Suprapubic skin (tissue), 4 donors: ENCODE data around the gene UBXN10. TPM values are rescaled to one million over a fixed set of nuclear protein-coding genes. Genes with fewer than 3 reads are reported as not detected.

Experiments used
- DNase-seq, 2 donors: peaks; one replicate each; pipeline ENCODE4 v3.0.0-alpha.2; 2019; ENCODE audit warnings: low spot score in 2 of 2
- H3K27ac ChIP-seq: fragments of 200-600 bp; sonication (generic); one replicate; pipeline ENCODE4 v1.5.1; 2019
- H3K27me3 ChIP-seq: fragments of 200-600 bp; sonication (generic); one replicate; pipeline ENCODE4 v1.5.1; 2019
- H3K36me3 ChIP-seq: fragments of 200-600 bp; sonication (generic); one replicate; pipeline ENCODE4 v1.5.1; 2019
- H3K4me1 ChIP-seq: fragments of 200-600 bp; sonication (generic); one replicate; pipeline ENCODE4 v1.5.1; 2019
- H3K4me3 ChIP-seq: fragments of 200-600 bp; sonication (generic); one replicate; pipeline ENCODE4 v1.5.1; 2019; ENCODE audit warnings: mild to moderate bottlenecking
- H3K9me3 ChIP-seq: fragments of 200-600 bp; sonication (generic); one replicate; pipeline ENCODE4 v1.5.1; 2019
- EP300 ChIP-seq: sonication (generic); formaldehyde crosslinking; IDR thresholded peaks from one replicate; pipeline ENCODE4 v1.6.1; 2017; ENCODE audit warnings: antibody characterized with exemption
- POLR2A ChIP-seq, 2 donors: fragments of 450-650 bp; IDR thresholded peaks; one replicate each; pipeline ENCODE4 v1.6.1; 2017; ENCODE audit warnings: antibody characterized with exemption in 2 of 2, mild to moderate bottlenecking in 2 of 2, moderate library complexity in 2 of 2
- POLR2AphosphoS5 ChIP-seq, 3 donors: sonication (generic); formaldehyde crosslinking; IDR thresholded peaks; one replicate each; pipeline ENCODE4 v1.6.1; 2017; ENCODE audit warnings: antibody characterized with exemption in 3 of 3
- WGBS: methylation state at CpG from one replicate; pipeline ENCODE4 v1.1.5; 2018; 5-methylcytosine and 5-hydroxymethylcytosine counted together
- total RNA-seq, 4 donors: library from RNA; depleted of rRNA; stranded (reverse); fragments of >200 nt; gene quantifications; one replicate each; pipeline ENCODE4 v1.1.0, GENCODE V29; 2016
- TF ChIP-seq, protein P1 (sequence below), 2 donors: fragments of 200-600 bp in 1 of 2; fragments of 450-650 bp in 1 of 2; sonication (generic) in 1 of 2; IDR thresholded peaks; one replicate each; pipeline ENCODE4 v1.5.1; 2016 to 2019; ENCODE audit warnings: antibody characterized with exemption in 2 of 2, mild to moderate bottlenecking in 1 of 2, moderate library complexity in 1 of 2

Gene UBXN10
- total RNA-seq, 4 donors from 2014 or later, result 0.48 to 1.0 (median 0.68) TPM

DNA sequence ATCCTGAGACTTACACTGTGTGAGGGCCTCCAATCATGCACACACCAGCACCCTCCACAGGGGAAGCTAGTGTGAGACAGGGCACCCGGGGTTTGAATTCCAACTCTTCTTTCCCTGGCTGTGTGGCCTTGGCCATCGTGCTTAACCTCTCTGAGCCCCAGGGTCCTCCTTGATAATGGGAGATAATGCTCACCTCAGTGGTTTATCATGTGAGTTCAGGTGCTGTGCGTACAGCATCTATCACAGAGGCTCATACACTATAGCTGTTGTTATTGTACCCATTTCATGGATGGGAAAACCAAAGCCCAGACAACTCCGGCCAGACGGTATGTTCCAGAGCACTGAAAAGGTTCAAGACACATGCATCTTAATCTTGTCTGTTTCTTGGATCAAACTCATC lies 16.0 kb upstream of the UBXN10 start:
- Histone ChIP-seq H3K27me3 (peaks cover 2% of the 10 kb centered on the region), H3K4me1 (peaks cover 12% of the 10 kb centered on the region), H3K9me3 (no peaks in the 10 kb centered on the region), H3K36me3 (no peaks in the 10 kb centered on the region), H3K4me3 (no peak overlapping the region), H3K27ac (no peak overlapping the region)
- DNase-seq, result no peak
- 97% methylated on average over 5 of the region's 5 CpGs for WGBS
- TF ChIP-seq, protein P1, sequence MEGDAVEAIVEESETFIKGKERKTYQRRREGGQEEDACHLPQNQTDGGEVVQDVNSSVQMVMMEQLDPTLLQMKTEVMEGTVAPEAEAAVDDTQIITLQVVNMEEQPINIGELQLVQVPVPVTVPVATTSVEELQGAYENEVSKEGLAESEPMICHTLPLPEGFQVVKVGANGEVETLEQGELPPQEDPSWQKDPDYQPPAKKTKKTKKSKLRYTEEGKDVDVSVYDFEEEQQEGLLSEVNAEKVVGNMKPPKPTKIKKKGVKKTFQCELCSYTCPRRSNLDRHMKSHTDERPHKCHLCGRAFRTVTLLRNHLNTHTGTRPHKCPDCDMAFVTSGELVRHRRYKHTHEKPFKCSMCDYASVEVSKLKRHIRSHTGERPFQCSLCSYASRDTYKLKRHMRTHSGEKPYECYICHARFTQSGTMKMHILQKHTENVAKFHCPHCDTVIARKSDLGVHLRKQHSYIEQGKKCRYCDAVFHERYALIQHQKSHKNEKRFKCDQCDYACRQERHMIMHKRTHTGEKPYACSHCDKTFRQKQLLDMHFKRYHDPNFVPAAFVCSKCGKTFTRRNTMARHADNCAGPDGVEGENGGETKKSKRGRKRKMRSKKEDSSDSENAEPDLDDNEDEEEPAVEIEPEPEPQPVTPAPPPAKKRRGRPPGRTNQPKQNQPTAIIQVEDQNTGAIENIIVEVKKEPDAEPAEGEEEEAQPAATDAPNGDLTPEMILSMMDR (IDR thresholded peaks at IDR 0.05), result no peak
- no peak for TF ChIP-seq POLR2A (IDR thresholded peaks at IDR 0.05)
- no peak for TF ChIP-seq EP300
- TF ChIP-seq POLR2AphosphoS5 (IDR thresholded peaks at IDR 0.05), result no peak

DNA sequence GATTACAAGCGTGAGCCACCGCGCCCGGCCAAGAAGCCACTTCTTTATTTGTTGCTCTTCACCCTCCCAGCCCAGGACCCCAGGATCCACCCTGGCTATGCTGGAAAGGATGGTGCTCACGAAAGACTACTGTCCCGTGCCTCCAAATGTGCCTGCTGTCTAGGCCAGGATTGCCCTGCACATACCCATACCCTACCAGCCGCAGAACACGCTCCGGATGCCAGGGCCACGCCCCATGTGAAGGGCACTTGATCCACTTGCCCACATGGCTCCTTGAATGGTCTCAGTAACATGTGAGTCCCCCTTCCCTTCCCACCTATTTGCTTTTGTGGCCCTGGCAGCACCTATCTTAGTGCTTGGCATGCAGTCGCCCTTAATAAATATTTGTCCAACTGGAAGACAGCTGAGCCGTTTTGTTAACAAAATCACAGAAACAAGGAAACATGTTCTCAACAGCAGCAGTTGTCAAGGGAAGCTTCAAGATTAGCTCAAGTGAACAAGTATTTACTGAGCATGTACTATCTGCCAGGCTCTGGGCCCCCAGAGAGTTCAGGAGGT lies 13.8 kb upstream of the UBXN10 start:
- DNase-seq, result no peak
- no peak overlapping the region for H3K27ac ChIP-seq
- 93% methylated on average over 12 of the region's 12 CpGs for WGBS

DNA sequence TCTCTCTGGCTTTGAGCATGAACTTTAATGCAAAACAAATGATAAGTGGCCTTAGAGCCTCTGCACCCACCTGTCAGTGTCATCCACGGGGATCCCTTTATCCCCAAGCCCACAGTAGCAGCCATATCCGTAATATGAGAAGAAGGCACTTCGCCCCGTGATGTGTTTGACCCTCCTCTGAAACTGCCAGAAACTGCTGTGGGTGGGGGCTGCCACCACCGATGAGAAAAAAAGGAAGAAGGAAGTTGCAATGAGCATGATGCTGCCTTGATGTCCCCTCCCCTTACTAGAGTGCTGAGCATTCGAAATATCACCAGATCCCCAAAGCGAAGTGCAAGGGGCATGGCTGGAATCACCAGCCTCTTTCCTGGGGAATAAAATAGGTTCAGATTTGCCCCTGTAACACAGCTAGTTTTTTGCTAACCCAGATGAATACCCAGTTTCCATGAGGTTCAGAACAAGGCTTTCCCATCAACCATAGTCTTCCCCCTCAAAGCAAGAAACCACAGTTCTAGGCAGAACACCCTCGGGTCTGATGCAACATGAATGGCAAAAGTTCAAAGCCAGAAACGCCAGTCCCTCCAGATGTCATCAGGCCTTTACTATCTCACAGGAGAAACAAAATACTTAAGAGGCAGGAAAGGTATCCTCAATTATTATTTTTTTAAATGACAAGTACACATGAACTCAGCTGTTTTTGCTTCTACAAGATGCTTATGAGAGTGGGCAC lies 10.8 kb upstream of the UBXN10 start:
- TF ChIP-seq EP300 (no peak), POLR2A (IDR thresholded peaks at IDR 0.05) (no peak), POLR2AphosphoS5 (IDR thresholded peaks at IDR 0.05) (no peak)
- TF ChIP-seq, protein P1 (IDR thresholded peaks at IDR 0.05), result no peak
- Histone ChIP-seq H3K4me1 (no peaks in the 10 kb centered on the region), H3K4me3 (no peak overlapping the region), H3K9me3 (no peaks in the 10 kb centered on the region), H3K27me3 (no peaks in the 10 kb centered on the region), H3K27ac (no peak overlapping the region), H3K36me3 (no peaks in the 10 kb centered on the region)
- WGBS, result 58% methylated on average over 9 of the region's 9 CpGs
- no peak for DNase-seq

More for the DNA sequence above, 13.8 kb upstream of the UBXN10 start:
- Histone ChIP-seq H3K4me3 (no peak overlapping the region), H3K4me1 (no peaks in the 10 kb centered on the region), H3K9me3 (no peaks in the 10 kb centered on the region), H3K27me3 (peaks cover 2% of the 10 kb centered on the region), H3K36me3 (no peaks in the 10 kb centered on the region)
- TF ChIP-seq POLR2A (IDR thresholded peaks at IDR 0.05) (no peak), POLR2AphosphoS5 (IDR thresholded peaks at IDR 0.05) (no peak), EP300 (no peak)
- TF ChIP-seq, protein P1 (IDR thresholded peaks at IDR 0.05), result no peak

DNA sequence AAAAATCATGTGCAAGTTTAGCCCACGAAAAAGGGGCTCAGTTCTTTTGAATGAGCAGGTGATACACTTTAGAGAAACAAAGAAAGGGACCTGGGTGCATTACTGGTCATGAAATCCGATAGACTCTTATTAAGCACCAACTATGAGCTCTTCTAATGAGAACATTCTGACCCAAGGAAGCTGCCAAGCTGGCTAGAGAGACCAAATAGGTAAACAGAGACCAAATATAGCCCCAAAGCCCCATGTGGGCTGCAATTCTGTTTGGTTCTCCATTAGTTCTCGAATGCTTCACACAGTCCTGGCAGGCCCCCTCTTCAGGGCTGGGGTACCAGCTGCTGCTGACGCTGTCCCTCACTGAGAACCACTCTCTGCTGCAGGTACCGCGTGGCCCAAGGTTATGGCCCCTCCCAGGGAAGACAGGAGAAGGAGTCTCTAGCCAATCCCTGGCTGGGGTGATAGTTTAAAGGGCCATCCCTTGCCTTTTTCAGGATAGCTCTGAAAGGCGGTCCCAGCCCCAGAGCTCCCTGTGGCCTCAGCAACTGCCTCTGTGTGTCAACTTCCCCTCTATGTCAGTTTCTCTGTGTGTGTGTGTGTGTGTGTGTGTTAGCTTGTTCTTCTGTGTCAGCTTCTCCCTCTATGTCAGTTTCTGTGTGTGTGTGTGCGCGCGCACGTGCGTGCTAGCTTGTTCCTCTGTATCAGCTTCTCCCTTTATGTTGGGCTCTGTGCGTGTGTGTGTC lies 7.1 kb upstream of the UBXN10 start:
- no peak for DNase-seq
- Histone ChIP-seq H3K36me3 (no peaks in the 10 kb centered on the region), H3K4me3 (no peak overlapping the region), H3K9me3 (no peaks in the 10 kb centered on the region), H3K4me1 (no peaks in the 10 kb centered on the region), H3K27ac (no peak overlapping the region), H3K27me3 (peaks cover 6% of the 10 kb centered on the region)
- TF ChIP-seq POLR2AphosphoS5 (IDR thresholded peaks at IDR 0.05) (no peak), EP300 (no peak), POLR2A (IDR thresholded peaks at IDR 0.05) (no peak)
- TF ChIP-seq, protein P1 (IDR thresholded peaks at IDR 0.05), result no peak
- 81% methylated on average over 13 of the region's 13 CpGs for WGBS
